HepG2 (cell line): ENCODE data around the gene SPRY1. TPM values are rescaled to one million over a fixed set of nuclear protein-coding genes. Genes with fewer than 3 reads are reported as not detected.

Experiments
- ATAC-seq: fragments of 200-7000 bp; cut with Tn5 transposase; 3 replicates; pipeline ENCODE4 v1.9.1; 2020; ENCODE audit warnings: mild to moderate bottlenecking, moderate library complexity
- BruUV-seq: library from RNA; stranded (reverse); fragments of 400-500 nt; replicated peaks from 2 replicates; lab custom pipeline; 2021; lab: Mats Ljungman, UMichigan
- CTCF ChIA-PET: fragments of 300-600 bp; formaldehyde crosslinking; extraction: SDS; loops from one replicate; lab custom pipeline; 2021; ENCODE audit warnings: low total read pairs, inconsistent platforms, low intra/inter-chr PET ratio; lab: Yijun Ruan, JAX
- POLR2A ChIA-PET: fragments of 350-600 bp; sonication (Branson Sonifier 250); formaldehyde crosslinking; loops from one replicate; lab custom pipeline; 2020; ENCODE audit warnings: antibody characterized with exemption, inconsistent platforms; lab: Yijun Ruan, JAX
- DNase-seq: peaks from one replicate; pipeline ENCODE4 v3.0.0-alpha.2; 2015; ENCODE audit warnings: low spot score
- FAIRE-seq: peaks from 3 replicates; lab custom pipeline; 2011; peaks lifted over from hg19 to GRCh38; lab: Jason Lieb, UNC
- H2AFZ ChIP-seq: one replicate; pipeline ENCODE4 v1.6.1; 2011; ENCODE audit warnings: low read length, inconsistent platforms
- H3K27ac ChIP-seq: fragments of 300-600 bp; 3 replicates; pipeline ENCODE4 v1.8.0; 2011; ENCODE audit warnings: mixed run types, mild to moderate bottlenecking, mixed read lengths, low read length, inconsistent platforms; ENCODE audit not compliant: insufficient read depth; ENCODE audit errors: extremely low read length
- H3K27me3 ChIP-seq, 2 experiments: fragments of 200-600 bp in 1 of 2; 2 replicates in 1 of 2; 3 replicates in 1 of 2; pipeline versions ENCODE4 v1.6.0 to v1.8.0; 2011; ENCODE audit warnings: low read length in 2 of 2, mild to moderate bottlenecking in 2 of 2, moderate library complexity in 2 of 2, inconsistent platforms in 1 of 2; ENCODE audit not compliant: insufficient read depth in 2 of 2, control insufficient read depth in 1 of 2
- H3K36me3 ChIP-seq, 2 experiments: fragments of 200-600 bp in 1 of 2; replicated peaks in 1 of 2; 2 replicates in 1 of 2; 3 replicates in 1 of 2; pipeline versions ENCODE4 v1.5.1 to v1.8.0; 2011; ENCODE audit warnings: low read length in 2 of 2, inconsistent platforms in 1 of 2; ENCODE audit not compliant: insufficient read depth in 2 of 2, control insufficient read depth in 1 of 2
- H3K4me1 ChIP-seq: 2 replicates; pipeline ENCODE4 v1.5.1; 2012; ENCODE audit warnings: low read length, inconsistent platforms; ENCODE audit not compliant: insufficient read depth
- H3K4me2 ChIP-seq: 2 replicates; pipeline ENCODE4 v1.6.0; 2011; ENCODE audit warnings: low read depth, low read length, inconsistent platforms
- H3K4me3 ChIP-seq, 3 experiments: fragments of 200-600 bp in 1 of 3; sonication (generic), shearing (Covaris generic) in 1 of 3; replicated peaks in 1 of 3; 2 replicates each; pipeline ENCODE4 v1.5.1; 2011 to 2016; ENCODE audit warnings: low read length in 3 of 3, inconsistent platforms in 2 of 3, low read depth in 2 of 3, mild to moderate bottlenecking in 2 of 3, control low read depth in 1 of 3, mixed read lengths in 1 of 3; ENCODE audit not compliant: insufficient read depth in 1 of 3
- H3K79me2 ChIP-seq: one replicate; pipeline ENCODE4 v1.6.1; 2011; ENCODE audit warnings: low read length, inconsistent platforms; ENCODE audit not compliant: insufficient read depth
- H3K9ac ChIP-seq: 2 replicates; pipeline ENCODE4 v1.6.0; 2011; ENCODE audit warnings: mild to moderate bottlenecking, low read depth, low read length, inconsistent platforms; ENCODE audit not compliant: insufficient read depth
- H3K9me3 ChIP-seq: 2 replicates; pipeline ENCODE4 v1.5.1; 2012; ENCODE audit warnings: mild to moderate bottlenecking, low read length
- H4K20me1 ChIP-seq: 2 replicates; pipeline ENCODE4 v1.6.0; 2011; ENCODE audit warnings: inconsistent platforms, mild to moderate bottlenecking, low read length, moderate library complexity; ENCODE audit not compliant: insufficient read depth
- ARHGAP35 ChIP-seq: sonication (generic); formaldehyde crosslinking; IDR thresholded peaks from 2 replicates; pipeline ENCODE4 v1.9.0; 2022; ENCODE audit warnings: mild to moderate bottlenecking, inconsistent platforms, moderate library complexity, missing genetic modification reagents, borderline replicate concordance
- EP300 ChIP-seq, 3 experiments: sonication (generic) in 1 of 3; formaldehyde crosslinking in 1 of 3; IDR thresholded peaks; 2 replicates each; pipeline versions ENCODE4 v1.5.1 to v1.6.1; 2011 to 2020; ENCODE audit warnings: low read depth in 2 of 3, low read length in 2 of 3, borderline replicate concordance in 1 of 3, improper control_type of control experiment in 1 of 3, mild to moderate bottlenecking in 1 of 3, missing genetic modification reagents in 1 of 3, moderate library complexity in 1 of 3
- ESRRA ChIP-seq: sonication (generic); formaldehyde crosslinking; IDR thresholded peaks from 2 replicates; pipeline ENCODE4 v1.5.1; 2020; ENCODE audit warnings: mild to moderate bottlenecking, low read depth, missing genetic modification reagents
- FIP1L1 ChIP-seq: fragments of 200-400 bp; formaldehyde crosslinking; IDR thresholded peaks from 2 replicates; pipeline ENCODE4 v1.6.1; 2018; ENCODE audit warnings: low read depth, mild to moderate bottlenecking, low read length, moderate library complexity, borderline replicate concordance; ENCODE audit not compliant: insufficient read depth
- RAD51 ChIP-seq: fragments of 450-650 bp; IDR thresholded peaks from 2 replicates; pipeline ENCODE4 v1.6.1; 2016; ENCODE audit warnings: borderline replicate concordance
- RARG ChIP-seq: sonication (generic); formaldehyde crosslinking; IDR thresholded peaks from 2 replicates; pipeline ENCODE4 v1.4.0; 2020; ENCODE audit warnings: low read depth, mild to moderate bottlenecking, missing genetic modification reagents
- ZNF724P ChIP-seq: sonication (generic); formaldehyde crosslinking; IDR thresholded peaks from 2 replicates; pipeline ENCODE4 v1.8.0; 2022; ENCODE audit warnings: missing genetic modification reagents, borderline replicate concordance
- ZNF773 ChIP-seq: sonication (generic); formaldehyde crosslinking; IDR thresholded peaks from 2 replicates; pipeline ENCODE4 v1.4.0; 2020; ENCODE audit warnings: missing genetic modification reagents, borderline replicate concordance
- ZSCAN30 ChIP-seq: sonication (generic); formaldehyde crosslinking; IDR thresholded peaks from 2 replicates; pipeline ENCODE4 v1.5.0; 2020; ENCODE audit warnings: mild to moderate bottlenecking, missing genetic modification reagents
- ZSCAN31 ChIP-seq: sonication (generic); formaldehyde crosslinking; IDR thresholded peaks from 2 replicates; pipeline ENCODE4 v1.5.0; 2020; ENCODE audit warnings: low read depth, mild to moderate bottlenecking, missing genetic modification reagents
- WGBS: methylation state at CpG from one replicate; pipeline ENCODE4 v1.1.6; 2017; ENCODE audit warnings: low lambda C conversion rate; 5-methylcytosine and 5-hydroxymethylcytosine counted together
- in situ Hi-C: cut with HindIII; loops from 2 replicates; pipeline ENCODE4 v1.10.0; 2017; ENCODE audit warnings: low pct_unique_long_range_greater_than_20kb; ENCODE audit not compliant: extremely low pct_ligation_motif_present
- intact Hi-C: fragments of 100-400 bp; cut with micrococcal nuclease; formaldehyde crosslinking; loops from one replicate; pipeline ENCODE4 v1.10.0; 2022; ENCODE audit not compliant: unreplicated experiment
- polyA plus RNA-seq, 8 experiments: library from polyadenylated mRNA; depleted of rRNA in 3 of 8; stranded (reverse) in 7 of 8; unstranded in 1 of 8; fragments of >200 nt; fragmentation: Illumina TruSeq in 4 of 8; extraction: Trizol in 4 of 8; gene quantifications; 2 replicates each; pipeline versions ENCODE4 v1.2.1 to v1.2.3, GENCODE V29; 2011 to 2016; ENCODE audit warnings: low read depth in 4 of 8, missing spikeins in 1 of 8, mixed read lengths in 1 of 8; ENCODE audit not compliant: insufficient read depth in 1 of 8
- total RNA-seq, 5 experiments: library from RNA; depleted of rRNA; stranded (reverse); fragments of >200 nt; fragmentation: Illumina TruSeq; extraction: Trizol; gene quantifications; 2 replicates each; pipeline ENCODE4 v1.2.3, GENCODE V29; 2016; ENCODE audit warnings: low read depth in 1 of 5
- TF ChIP-seq, protein P1 (sequence below): sonication (generic); formaldehyde crosslinking; IDR thresholded peaks from 2 replicates; pipeline ENCODE4 v1.5.0; 2020; ENCODE audit warnings: mild to moderate bottlenecking, missing genetic modification reagents, borderline replicate concordance
- TF ChIP-seq, protein P2 (sequence below): sonication (generic); formaldehyde crosslinking; IDR thresholded peaks from 2 replicates; pipeline ENCODE4 v1.4.0; 2020; ENCODE audit warnings: missing genetic modification reagents, borderline replicate concordance

Gene SPRY1
- total and polyA plus RNA-seq, 2 of the 13 experiments (the other 11 are each of a cell fraction or from before 2014, with no cell fraction given), result 24.7 to 33.4 TPM

DNA sequence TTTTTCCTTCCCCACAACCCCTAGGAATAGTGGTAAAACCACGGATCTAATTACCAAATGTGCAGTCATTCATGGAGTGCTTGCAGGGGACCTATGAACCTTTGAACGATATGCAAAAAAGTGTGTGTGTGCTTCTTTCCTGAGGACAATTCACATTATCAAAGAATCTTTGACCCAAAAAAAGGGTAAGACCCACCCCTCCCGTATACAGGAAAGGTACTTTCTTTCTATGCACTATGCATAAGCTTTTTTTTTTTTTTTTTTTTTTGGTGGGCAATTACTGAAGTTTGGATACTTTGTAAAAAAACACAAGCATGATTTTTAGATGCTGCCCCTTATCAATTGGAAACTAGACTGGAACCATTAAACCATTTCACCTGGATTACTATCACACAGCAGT is 31.4 kb downstream of the SPRY1 start:
- Histone ChIP-seq H3K4me3 (no peak overlapping the region), H4K20me1 (no peaks in the 10 kb centered on the region), H3K9me3 (peaks cover 6% of the 10 kb centered on the region; the same call in 1 of the 2 replicates), H3K36me3 (no peaks in the 10 kb centered on the region), H3K79me2 (no peaks in the 10 kb centered on the region), H3K4me1 (peaks cover 28% of the 10 kb centered on the region), H3K27ac (no peak overlapping the region), H3K4me2 (0 out of 2 replicates have a peak overlapping the region, but pooled peaks have one; percentile 13), H2AFZ (no peak overlapping the region), H3K27me3 (no peaks in the 10 kb centered on the region), H3K9ac (no peak overlapping the region)
- ChIA-PET POLR2A (no interaction called here), CTCF (no interaction called here)
- DNase-seq (no peak), ATAC-seq (no peak), FAIRE-seq (no peak)
- WGBS, result 32% methylated on average over 3 of the region's 3 CpGs
- no TSS peak for BruUV-seq
- intact Hi-C loops (no loop called here), in situ Hi-C loops (no loop called here)
- TF ChIP-seq ZSCAN31 (CRISPR knock-in tag), result no peak
- no peak for TF ChIP-seq RARG (CRISPR knock-in tag)
- no peak for TF ChIP-seq FIP1L1
- no peak for TF ChIP-seq ZNF773 (CRISPR knock-in tag)
- no peak for TF ChIP-seq ARHGAP35
- TF ChIP-seq, protein P1, sequence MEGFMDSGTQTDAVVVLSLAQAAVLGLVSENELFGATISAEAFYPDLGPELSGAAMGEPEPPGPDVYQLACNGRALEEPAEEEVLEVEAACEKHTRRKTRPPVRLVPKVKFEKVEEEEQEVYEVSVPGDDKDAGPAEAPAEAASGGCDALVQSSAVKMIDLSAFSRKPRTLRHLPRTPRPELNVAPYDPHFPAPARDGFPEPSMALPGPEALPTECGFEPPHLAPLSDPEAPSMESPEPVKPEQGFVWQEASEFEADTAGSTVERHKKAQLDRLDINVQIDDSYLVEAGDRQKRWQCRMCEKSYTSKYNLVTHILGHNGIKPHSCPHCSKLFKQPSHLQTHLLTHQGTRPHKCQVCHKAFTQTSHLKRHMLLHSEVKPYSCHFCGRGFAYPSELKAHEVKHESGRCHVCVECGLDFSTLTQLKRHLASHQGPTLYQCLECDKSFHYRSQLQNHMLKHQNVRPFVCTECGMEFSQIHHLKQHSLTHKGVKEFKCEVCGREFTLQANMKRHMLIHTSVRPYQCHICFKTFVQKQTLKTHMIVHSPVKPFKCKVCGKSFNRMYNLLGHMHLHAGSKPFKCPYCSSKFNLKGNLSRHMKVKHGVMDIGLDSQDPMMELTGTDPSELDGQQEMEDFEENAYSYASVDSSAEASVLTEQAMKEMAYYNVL (CRISPR knock-in tag), result no peak
- TF ChIP-seq ZNF724P (CRISPR knock-in tag), result no peak
- TF ChIP-seq, protein P2, sequence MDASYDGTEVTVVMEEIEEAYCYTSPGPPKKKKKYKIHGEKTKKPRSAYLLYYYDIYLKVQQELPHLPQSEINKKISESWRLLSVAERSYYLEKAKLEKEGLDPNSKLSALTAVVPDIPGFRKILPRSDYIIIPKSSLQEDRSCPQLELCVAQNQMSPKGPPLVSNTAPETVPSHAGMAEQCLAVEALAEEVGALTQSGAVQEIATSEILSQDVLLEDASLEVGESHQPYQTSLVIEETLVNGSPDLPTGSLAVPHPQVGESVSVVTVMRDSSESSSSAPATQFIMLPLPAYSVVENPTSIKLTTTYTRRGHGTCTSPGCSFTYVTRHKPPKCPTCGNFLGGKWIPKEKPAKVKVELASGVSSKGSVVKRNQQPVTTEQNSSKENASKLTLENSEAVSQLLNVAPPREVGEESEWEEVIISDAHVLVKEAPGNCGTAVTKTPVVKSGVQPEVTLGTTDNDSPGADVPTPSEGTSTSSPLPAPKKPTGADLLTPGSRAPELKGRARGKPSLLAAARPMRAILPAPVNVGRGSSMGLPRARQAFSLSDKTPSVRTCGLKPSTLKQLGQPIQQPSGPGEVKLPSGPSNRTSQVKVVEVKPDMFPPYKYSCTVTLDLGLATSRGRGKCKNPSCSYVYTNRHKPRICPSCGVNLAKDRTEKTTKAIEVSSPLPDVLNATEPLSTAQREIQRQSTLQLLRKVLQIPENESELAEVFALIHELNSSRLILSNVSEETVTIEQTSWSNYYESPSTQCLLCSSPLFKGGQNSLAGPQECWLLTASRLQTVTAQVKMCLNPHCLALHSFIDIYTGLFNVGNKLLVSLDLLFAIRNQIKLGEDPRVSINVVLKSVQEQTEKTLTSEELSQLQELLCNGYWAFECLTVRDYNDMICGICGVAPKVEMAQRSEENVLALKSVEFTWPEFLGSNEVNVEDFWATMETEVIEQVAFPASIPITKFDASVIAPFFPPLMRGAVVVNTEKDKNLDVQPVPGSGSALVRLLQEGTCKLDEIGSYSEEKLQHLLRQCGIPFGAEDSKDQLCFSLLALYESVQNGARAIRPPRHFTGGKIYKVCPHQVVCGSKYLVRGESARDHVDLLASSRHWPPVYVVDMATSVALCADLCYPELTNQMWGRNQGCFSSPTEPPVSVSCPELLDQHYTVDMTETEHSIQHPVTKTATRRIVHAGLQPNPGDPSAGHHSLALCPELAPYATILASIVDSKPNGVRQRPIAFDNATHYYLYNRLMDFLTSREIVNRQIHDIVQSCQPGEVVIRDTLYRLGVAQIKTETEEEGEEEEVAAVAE (CRISPR knock-in tag), result no peak
- TF ChIP-seq RAD51, result no peak
- no peak for TF ChIP-seq ZSCAN30 (CRISPR knock-in tag)
- no peak for TF ChIP-seq EP300 (IDR thresholded peaks at IDR 0.05; ENCODE audit: low read depth in 2 of 2, low read length in 2 of 2)
- TF ChIP-seq EP300 (CRISPR knock-in tag; IDR thresholded peaks at IDR 0.05; ENCODE audit: borderline replicate concordance), result no peak
- no peak for TF ChIP-seq ESRRA
